Dermis blood vessel endothelial cell (primary cell): ENCODE data around the gene PAQR5. TPM values are rescaled to one million over a fixed set of nuclear protein-coding genes. Genes with fewer than 3 reads are reported as not detected.
"Not testable (repeated sequence)": the region's sequence is repeated elsewhere in the genome, so short reads cannot be mapped to it uniquely, and the experiment has no call there.

Source experiments
- DNase-seq: peaks from one replicate; pipeline ENCODE4 v3.0.0; 2010
- total RNA-seq: library from RNA; depleted of rRNA; stranded (reverse); fragments of >200 nt; gene quantifications from 2 replicates; pipeline ENCODE4 v1.2.3, GENCODE V29; 2014

PAQR5 gene
- total RNA-seq, 1 donor from 2014 or later = not detected

DNA sequence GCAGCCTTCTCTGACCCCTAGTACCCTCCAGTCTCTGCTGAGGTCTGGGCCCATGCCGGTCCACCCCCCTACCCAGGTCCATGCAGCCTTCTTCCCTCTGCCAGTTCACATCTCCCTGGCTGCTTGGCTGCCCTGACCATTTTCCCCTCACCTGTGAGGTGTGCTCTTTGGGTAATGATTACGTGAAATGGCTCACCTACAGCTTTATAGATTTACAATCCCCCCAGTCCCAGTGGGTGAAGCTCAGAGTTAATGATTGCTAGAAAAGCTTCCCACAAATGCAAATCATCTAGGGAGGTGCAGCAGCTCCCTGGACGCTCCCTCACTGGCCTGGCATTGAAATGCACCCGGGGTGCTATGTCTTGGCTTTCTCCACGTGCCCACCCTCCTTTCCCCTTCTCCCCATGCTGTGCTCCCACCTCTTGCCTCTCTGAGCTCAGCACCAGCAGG lies 18.7 kb downstream of the PAQR5 start:
- no peak for DNase-seq

DNA sequence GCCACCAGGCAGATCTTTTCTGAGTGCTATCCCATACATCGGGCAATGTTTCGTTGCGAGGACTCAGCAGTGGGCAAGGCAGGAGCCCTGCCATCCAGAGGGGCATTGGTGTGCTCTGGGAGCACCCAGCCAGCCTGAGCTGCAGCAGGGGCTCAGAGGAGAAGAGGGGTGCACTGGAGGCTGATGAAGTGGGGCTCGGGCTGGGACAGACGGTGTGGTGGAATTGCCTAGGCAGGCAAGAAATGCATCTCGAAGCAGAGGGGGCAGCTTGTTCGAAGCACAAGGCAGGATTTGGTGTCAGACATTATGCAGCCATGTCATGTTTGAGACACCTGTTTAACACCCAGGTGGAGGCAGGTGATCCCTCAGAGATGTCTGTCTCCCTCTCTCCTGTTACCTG lies 19.3 kb downstream of the PAQR5 start:
- DNase-seq = no peak

DNA sequence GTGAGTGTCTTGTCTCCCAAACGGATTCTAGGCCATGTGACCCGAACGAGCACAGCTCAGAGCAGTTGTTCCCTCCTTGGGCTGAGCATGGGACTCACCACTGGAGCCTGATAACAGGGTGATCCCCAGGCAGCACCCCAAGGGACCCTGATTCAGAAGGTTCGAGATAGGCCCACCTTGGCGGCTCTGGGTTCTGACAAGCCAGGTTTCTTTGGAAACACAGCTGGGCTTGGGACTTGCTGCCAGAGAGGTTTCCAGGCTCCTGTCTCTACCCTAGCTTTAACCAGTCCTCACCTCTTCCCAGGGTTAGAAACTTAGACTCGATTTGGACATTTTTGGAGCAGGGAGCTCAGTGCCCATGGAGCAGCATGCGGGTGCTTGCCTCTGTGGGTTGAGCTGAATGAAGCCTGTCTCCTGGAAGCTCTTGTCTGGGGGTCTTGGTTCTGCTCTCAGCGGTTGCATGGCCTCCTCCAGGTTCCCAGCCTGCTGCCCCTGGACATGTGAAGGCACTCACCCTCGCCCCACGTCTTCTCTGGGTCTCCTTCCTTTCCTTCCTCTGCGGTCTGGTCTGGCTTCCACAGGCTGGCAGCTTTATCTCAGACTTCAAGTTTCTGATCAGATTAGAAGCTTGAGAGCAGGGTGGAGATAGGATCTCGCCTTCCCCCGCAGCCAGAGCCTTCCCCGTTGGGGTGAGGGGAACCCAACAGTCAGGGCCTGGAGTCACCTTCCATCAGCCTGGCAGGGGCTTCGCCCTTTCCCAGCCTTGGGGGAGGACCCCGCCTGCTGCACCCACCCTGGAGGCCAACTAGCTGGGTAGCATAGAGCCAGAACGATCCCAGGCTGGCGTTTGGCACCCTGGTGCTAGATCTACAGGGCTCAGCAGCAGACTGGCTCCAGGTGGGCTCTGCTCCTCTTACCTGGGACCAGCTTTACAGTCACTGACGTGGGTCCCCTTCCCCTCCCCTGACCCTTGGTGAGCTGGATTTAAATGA lies 21.0 kb downstream of the PAQR5 start:
- no peak for DNase-seq

DNA sequence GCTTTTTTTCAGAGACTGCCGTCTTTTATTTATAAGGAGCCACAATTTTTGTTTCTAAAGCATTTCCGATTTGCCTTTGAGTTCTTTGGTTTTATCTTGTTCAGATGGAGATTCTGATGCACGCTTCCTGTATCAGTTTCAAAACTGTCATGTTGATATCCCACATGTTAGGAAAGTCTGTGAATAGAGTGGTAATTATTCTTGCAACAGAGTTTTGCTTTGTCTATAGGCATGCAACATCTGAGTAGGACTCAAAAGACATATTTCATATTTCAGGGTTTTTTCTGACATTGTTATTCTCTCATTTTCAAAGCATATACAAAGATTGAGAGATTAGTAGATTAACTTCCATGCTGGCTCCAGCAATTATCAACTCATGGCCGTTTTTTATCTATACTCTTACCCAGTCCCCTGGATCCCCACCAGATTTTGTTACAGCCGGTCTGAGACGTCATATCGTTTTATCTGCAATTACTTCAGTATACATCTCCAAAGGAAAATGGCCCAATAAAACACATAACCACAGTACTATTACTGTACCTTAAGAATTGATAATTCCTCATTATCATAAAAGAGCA lies 22.4 kb downstream of the PAQR5 start:
- DNase-seq = no peak

DNA sequence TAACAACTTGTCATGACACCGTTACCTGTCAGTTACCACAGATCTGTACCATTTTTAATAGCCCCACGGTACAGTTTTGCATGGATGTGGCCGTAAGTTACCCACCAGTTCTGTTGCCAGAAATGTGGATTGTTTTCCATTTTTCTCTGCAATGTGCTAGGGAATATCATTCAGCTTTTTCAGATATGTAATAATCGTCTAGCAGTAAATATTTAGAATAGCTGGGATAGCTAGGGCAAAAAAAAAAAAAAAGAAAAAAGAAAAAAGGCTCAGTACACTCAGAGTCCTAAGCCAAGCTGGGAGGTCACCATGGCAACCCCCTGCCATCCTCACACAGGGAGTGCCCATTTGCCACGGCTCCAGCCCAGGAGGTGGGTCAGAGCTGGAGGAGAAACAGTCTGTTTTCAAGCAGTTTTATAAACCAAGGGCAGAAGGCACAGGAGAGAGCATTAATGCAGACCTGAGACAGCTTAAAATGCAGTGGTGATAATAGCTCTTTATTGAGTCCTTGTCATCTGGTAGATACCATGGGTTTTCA lies 25.2 kb downstream of the PAQR5 start:
- DNase-seq = no peak

DNA sequence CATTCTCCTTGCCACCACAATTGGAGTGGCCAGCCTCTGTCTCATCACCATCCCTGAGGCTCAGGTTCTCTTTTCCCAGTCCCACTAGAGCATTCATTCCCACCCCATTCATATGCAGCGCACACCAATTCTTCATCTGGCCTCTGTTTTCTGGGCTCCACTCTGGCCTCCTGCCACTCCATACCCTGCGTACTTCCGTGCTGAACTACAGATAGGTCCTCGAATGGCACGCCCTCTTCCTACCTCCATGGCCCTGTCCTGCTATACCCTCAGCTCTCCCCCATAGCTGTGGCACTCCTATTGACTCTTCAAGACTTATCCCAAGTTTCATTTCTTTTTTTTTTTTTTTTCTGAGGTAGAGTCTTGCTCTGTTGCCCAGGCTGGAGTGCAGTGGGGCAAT lies 25.9 kb downstream of the PAQR5 start:
- no peak for DNase-seq

DNA sequence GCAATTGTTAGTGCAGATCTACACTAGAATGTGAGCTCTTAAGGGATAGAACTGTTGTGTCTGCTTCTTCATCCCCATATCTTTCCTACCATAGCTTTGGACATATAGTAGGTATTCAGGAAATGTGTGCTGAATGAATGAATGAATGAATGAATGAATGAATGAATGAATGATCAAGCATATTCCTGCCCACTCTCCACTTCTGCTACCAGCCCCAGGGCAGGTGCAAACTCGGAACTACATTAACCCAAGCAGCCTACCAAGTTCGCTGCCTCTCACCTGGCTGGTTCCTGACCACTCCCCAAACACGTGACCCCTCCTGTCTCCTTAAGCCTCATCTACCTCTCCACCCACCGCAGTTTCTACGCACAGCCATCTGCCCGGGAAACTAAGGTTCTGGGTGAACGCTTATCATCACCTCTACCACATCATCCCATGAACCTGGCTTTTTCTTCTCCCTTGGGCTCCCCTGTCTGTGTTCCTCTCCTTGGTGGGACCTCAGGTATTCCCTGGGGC lies 26.8 kb downstream of the PAQR5 start:
- DNase-seq = no peak

DNA sequence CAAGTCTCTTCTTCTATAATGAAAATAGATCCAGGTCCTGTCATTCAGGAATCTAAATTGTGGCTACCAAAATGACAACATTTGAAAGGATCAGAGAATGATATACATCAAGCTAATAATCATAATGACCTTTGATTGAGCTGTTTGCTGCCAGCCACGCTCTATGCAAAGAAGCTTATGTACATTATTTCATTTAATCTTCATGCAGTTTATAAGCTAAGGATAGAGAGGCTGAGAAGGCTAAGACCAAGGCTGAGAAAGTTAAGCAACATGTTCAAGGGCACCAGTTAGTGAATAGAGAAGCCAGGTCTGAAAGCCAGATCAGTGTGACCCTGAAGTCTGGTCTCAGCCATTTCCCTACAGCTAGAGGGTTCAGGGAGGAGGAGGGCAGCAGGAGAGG lies 29.4 kb downstream of the PAQR5 start:
- no peak for DNase-seq

DNA sequence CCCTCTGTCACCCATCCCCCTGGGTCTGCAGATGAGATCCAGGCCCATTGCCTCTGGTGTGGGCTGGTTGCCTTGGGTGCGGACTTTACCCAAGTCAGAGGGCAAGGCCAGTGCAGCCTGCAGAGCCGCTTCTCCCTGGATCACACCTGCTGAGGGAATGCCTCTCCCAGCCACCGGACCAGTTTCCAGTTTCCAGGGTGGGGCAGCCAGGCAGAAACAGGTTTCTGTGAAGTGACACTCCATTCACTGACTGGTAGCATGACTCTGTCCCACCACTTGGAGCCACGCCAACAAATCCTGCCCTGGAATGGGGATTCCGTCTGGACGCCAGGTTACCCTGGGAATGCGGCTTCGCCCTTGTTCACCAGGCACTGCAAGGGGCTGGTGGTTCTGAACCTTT lies 30.0 kb downstream of the PAQR5 start:
- DNase-seq = no peak

DNA sequence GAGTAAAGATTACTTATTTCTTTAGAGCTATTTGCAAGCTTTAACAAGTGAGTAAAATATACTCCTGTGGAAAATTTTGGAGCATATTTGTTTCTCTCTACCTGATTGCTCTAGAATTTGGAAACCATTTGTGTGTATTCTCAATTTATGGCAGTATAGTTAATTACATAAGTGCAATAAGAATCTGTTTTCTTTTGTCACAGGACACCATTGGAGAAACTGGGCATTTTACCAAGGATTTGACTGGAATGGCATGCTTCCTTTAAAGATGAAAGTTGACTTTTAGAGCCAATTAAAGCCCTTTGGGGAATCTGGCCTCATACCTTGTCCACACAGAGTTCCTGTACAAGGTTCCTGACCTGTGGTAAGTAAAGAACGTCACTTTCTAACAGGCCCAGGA lies 38.4 kb downstream of the PAQR5 start:
- DNase-seq = peak; percentile 5

DNA sequence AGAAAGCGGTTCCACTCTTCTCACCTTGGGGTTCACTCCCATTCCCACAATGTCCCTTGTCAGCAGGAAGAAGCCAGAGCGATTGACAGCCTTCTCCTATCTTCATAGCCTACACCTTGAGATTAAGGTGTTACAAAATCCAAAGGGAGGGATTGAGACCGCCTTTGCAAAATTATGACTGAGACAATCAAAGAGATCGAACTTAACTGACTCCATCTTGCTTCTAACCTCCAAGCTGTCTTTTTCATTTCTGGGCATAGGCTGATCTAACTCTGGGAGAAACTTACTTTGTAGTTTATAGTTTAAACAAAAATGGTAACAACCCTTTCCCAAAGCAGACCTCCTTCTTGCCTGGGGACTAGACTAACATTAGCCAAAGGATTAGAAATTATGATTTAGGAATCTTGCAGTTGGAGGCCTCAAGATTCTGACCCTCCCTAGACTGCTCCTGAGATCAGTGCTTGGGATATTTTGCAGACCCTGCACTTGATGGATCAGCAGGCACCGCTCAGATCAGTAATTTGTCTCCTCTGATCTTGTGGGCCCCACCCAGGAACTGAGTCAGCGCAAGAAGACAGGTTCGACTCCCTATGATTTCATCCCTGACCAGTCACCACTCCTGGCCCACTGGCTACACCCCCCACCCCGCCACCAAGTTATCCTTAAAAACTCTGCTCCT lies 40.0 kb downstream of the PAQR5 start:
- DNase-seq = no peak

DNA sequence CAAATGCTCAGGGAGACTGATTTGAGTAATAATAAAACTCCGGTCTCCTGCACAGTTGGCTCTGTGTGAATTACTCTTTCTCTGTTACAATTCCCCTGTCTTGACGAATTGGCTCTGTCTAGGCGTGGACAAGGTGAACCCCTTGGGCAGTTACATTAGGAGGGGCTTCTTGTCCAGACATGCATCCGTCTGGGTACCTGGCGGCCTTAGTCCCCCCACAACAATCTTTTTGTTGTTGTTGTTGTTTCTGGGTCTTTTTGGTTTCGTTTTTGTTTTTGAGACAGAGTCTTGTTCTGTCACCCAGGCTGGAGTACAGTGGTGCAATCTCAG lies 40.5 kb downstream of the PAQR5 start:
- DNase-seq = not testable (repeated sequence)

DNA sequence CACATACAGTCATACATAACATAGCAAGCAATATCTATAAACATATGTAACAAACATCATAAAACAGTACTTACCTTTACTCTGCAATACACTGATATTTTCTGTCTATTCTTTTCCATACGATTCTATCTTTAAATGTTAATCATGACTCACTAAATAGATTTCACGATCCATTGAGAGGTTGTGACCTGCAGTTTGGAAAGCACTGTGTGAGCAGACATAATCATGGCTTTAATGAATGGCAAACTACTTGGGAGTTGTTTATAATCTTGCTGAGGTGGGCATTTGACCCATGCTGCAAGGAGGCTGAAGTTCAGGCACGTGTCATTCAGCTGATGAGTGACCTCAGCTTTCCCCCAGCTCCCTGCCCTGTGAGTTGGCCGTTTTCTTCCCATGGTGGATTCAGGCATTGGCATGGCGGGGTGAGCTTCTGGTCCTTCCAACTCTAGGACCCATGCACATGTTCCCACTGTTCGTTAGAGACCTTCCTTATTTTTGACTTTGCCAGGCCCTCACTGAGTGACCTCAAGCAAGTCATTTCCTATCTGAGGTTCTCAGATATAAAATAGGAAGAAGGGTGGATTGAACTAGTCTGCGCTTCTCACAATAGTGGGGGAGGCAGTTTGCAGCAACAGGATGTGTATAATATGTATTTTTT lies 41.7 kb downstream of the PAQR5 start:
- peak; percentile 14 for DNase-seq

DNA sequence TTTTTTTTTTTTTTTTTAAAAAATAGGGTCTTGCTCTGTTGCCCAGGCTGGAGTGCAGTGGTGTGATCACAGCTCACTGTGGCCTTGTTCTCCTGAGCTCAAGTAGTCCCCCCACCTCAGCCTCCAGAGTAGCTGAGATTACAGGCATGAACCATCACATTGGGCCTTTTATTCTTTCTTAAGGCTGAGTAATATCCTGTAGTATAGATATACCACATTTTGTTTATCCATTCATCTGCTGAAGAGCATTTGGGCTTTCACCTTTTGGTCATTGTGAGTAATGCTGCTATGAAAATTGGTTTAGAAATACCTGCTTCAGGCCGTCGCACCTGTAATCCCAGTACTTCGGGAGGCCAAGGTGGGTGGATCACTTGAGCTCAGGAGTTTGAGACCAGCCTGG lies 42.6 kb downstream of the PAQR5 start:
- DNase-seq = no peak

DNA sequence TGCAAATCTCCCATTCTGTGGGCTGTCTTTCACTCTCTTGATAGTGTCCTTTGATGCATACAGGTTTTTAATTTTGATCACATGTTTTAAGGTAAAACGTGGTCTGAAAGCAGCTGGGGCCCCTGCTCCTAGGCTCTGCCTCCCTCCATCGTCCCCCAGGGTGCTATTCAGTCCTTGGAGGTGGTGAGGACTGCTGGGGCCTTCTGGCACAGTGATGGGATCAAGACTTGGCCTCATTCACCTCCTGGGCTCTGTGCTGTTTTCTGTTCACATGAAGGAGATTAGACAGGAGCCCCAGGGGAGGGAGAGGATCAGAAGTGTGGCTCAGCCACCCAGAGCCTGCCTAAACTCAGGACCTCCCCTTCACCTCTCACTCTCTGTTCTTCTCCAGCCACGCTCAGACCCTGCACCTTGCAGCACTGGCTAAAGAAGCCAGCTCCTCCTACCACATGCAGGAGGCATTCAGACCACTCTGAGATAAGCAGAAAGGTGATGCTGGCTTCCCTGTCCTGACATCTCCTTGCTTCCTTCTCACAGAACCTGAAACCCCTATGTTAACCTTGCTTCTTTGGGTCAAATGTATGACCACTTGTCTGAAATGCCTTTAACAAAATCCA lies 43.9 kb downstream of the PAQR5 start:
- no peak for DNase-seq

DNA sequence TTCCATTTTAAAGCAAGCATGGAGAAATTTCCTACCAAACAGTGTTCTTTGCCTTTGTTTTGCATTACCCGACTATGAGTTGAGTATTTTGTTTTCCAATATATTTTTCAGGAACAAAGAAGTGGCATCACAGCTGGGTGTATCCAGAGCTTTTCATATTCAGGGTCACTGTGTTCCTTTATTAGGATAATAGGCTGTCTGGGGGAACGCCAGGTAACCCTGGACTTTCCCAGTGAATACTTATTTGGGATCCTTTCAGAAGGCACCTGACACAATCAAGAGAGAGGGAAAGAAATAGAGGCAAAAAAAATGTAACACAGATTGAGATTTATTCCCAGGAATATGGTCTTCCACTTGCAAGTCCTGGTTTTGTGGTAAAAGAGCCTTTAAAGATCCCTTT lies 44.4 kb downstream of the PAQR5 start:
- DNase-seq = no peak

DNA sequence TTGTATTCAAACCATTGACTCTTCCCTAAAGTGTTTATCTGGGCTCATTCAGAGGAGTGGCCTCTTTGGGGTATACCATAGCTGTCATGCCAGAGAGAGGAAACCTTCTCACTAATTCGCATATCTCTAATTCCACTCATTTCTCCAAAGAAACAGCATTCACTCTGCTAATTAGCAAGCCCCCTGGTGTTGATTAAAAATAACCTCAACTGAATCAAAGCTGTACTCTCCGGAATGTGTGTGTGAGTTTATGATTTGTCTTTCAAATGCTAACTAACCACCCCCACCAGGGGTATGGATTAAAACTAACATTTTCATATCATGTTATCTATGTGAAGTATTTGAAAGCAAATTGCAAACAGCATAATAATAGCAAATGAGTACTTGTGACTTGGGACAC lies 45.5 kb downstream of the PAQR5 start:
- DNase-seq = no peak

DNA sequence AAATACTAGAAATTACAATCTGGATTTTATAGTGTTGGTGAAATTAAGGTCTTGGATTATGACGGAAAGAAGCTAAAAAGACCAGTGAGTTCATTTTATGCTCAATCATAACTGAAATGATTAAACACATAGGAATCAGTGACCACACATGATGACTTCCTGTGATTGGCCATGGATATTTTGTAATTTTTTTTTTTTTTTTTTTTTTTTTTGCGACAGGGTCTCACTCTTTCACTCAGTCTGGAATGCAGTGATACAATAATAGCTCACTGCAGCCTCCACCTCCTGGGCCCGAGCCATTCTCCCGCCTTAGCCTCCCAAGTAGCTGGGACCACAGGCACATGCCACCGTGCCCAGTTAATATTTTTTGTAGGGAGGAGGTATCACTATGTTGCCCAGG lies 47.4 kb downstream of the PAQR5 start:
- DNase-seq = no peak

DNA sequence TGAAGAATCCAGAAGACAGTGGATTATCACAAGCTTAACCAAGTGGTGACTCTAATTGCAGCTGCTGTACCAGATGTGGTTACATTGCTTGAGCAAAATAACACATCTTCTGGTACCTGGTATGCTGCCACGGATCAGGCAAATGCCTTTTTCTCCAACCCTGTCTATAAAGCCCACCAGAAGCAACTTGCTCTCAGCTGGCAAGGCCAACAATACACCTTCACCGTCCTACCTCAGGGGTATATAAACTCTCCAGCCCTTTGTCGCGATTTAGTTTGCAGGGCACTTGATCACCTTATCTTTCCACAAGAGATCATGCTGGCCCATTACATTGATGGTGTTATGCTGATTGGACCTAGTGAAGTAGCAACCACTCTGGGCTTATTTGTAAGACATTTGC lies 52.6 kb downstream of the PAQR5 start:
- DNase-seq = no peak

DNA sequence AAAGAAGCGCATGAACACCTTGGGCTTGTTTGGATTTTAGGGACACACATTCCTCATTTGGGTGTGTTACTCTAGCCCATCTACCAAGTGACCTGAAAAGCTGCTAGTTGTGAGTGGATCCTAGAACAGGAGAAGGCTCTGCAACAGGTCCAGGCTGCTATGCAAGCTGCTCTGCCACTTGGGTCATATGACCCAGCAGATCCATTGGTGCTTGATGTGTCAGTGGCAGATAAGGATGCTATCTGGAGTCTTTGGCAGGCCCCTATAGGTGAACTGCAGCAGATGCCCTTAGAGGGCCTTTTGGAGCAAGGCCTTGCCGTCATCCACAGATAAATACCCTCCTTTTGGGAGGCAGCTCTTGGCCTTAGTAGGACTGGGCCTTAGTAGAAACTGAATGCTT lies 53.2 kb downstream of the PAQR5 start:
- no peak for DNase-seq

DNA sequence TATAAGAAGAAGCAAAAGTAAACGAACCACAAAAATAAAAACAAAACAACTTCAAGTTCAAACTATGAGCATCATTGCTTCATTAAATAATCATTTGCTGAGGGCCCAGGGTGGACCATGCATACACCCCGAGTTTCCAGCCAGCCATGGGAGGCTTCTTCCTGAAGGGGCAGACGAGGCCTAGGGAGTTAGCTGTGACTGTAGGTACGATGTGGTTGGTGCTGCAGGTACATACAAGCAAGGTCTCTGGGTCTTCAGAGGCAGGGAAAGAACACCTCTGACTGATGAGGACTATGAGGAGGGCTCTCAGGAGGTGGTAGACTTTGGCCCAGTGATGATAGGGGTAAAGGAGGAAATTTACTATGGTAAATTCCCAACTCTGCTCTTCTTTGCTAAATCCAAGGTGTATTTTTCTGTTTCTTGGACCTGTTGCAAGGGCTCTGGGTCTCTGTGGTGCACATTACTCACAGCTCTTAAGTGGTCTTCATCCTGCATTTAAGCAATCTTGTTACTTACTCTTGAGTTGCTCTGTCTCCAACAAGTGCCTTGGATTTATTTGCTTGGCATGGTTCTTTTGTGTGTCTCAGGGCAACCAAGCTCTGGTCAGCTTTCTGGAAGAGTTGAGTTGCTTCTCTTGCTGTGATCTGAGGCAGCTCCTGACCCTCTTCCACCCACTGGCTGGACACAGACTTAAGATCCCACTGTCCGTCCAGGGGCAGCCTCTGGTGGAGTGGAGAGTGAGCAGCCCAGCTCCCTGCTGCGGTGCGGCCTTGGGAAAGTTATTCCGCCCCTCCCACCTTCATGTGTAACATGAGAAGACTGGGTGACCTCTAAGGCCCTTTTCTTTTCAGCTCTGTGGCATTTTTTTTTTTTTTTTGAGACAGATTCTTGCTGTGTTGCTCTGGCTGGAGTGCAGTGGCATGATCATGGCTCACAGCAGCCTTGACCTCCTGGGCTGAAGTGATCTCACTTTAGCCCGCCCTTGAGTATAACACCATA lies 59.4 kb downstream of the PAQR5 start:
- DNase-seq = no peak
